GF-D8 (cell line): ENCODE measurements around the gene YAP1.

ENCODE experiments used
- DNase-seq: peaks from one replicate; lab custom pipeline; 2025; lab: John Stamatoyannopoulos, UW

The YAP1 gene

GRCh38 chr11:102109896-102110760 is at the start of gene YAP1:
Gene YAP1, plus strand, starts transcription at chr11:102110447. Its CDS starts 402 bp downstream, at chr11:102110849.
- no peak for DNase-seq

GRCh38 chr11:102061276-102061675 is 49.0 kb upstream of the YAP1 start:
- no peak for DNase-seq

GRCh38 chr11:102062106-102062505 is 48.1 kb upstream of the YAP1 start:
- DNase-seq = no peak

GRCh38 chr11:102064316-102064715 is 45.9 kb upstream of the YAP1 start:
- DNase-seq = no peak

GRCh38 chr11:102070766-102071165 is 39.5 kb upstream of the YAP1 start:
- DNase-seq = no peak

- DNase-seq = no peak
These were observed 38.5 kb upstream of the YAP1 start for GRCh38 chr11:102071497-102072472.

GRCh38 chr11:102073253-102073652 is 37.0 kb upstream of the YAP1 start:
- no peak for DNase-seq

GRCh38 chr11:102079625-102080024 is 30.6 kb upstream of the YAP1 start:
- DNase-seq = no peak

GRCh38 chr11:102081313-102081712 is 28.9 kb upstream of the YAP1 start:
- DNase-seq = no peak

GRCh38 chr11:102085864-102086551 is 24.2 kb upstream of the YAP1 start:
- DNase-seq = no peak

GRCh38 chr11:102097186-102097585 is 13.1 kb upstream of the YAP1 start:
- no peak for DNase-seq

GRCh38 chr11:102099755-102100154 is 10.5 kb upstream of the YAP1 start:
- no peak for DNase-seq

GRCh38 chr11:102108734-102109440 is 1.4 kb upstream of the YAP1 start:
- no peak for DNase-seq

GRCh38 chr11:102110761-102111010 is 439 bp downstream of the YAP1 start:
- no peak for DNase-seq

GRCh38 chr11:102111011-102111786 is 952 bp downstream of the YAP1 start:
- no peak for DNase-seq

GRCh38 chr11:102111787-102112508 is 1.7 kb downstream of the YAP1 start:
- no peak for DNase-seq

- DNase-seq = no peak
These were observed 2.2 kb downstream of the YAP1 start for GRCh38 chr11:102112509-102112821.

- no peak for DNase-seq
These were observed 3.8 kb downstream of the YAP1 start for GRCh38 chr11:102114032-102114431.

- no peak for DNase-seq
These were observed 5.3 kb downstream of the YAP1 start for GRCh38 chr11:102115557-102115956.

GRCh38 chr11:102116453-102117205 is 6.4 kb downstream of the YAP1 start:
- DNase-seq = no peak
